Measurements from ENCODE around the gene RELN. TPM values are rescaled to one million over a fixed set of nuclear protein-coding genes. Genes with fewer than 3 reads are reported as not detected.
"Not testable (repeated sequence)": the region's sequence is repeated elsewhere in the genome, so short reads cannot be mapped to it uniquely, and the experiment has no call there.

The RELN gene
- total RNA-seq, 1 experiment from 2014 or later = 0.63 TPM

- no peak for DNase-seq (ENCODE audit: low read depth)
Observed at GRCh38 chr7:103794424-103794823, 195.0 kb downstream of the RELN start.

GRCh38 chr7:103793614-103794013, 195.8 kb downstream of the RELN start:
- no peak for DNase-seq (ENCODE audit: low read depth)

GRCh38 chr7:103791894-103792293, 197.6 kb downstream of the RELN start:
- DNase-seq (ENCODE audit: low read depth) = no peak

- not testable (repeated sequence) for DNase-seq (ENCODE audit: low read depth)
Observed at GRCh38 chr7:103787041-103787440, 202.4 kb downstream of the RELN start.

GRCh38 chr7:103784646-103785286, 204.7 kb downstream of the RELN start:
- DNase-seq (ENCODE audit: low read depth) = no peak

GRCh38 chr7:103781409-103781808, 208.0 kb downstream of the RELN start:
- DNase-seq (ENCODE audit: low read depth) = no peak

- DNase-seq (ENCODE audit: low read depth) = not testable (repeated sequence)
Observed at GRCh38 chr7:103780561-103780960, 208.9 kb downstream of the RELN start.

- no peak for DNase-seq (ENCODE audit: low read depth)
Observed at GRCh38 chr7:103777440-103777839, 212.0 kb downstream of the RELN start.

GRCh38 chr7:103773726-103774125, 215.7 kb downstream of the RELN start:
- no peak for DNase-seq (ENCODE audit: low read depth)

- no peak for DNase-seq (ENCODE audit: low read depth)
Observed at GRCh38 chr7:103772171-103772773, 217.2 kb downstream of the RELN start.

- no peak for DNase-seq (ENCODE audit: low read depth)
Observed at GRCh38 chr7:103771294-103771693, 218.2 kb downstream of the RELN start.

- peak; percentile 1 for DNase-seq (ENCODE audit: low read depth)
Observed at GRCh38 chr7:103766660-103767059, 222.8 kb downstream of the RELN start.

- no peak for DNase-seq (ENCODE audit: low read depth)
Observed at GRCh38 chr7:103765901-103766300, 223.6 kb downstream of the RELN start.

GRCh38 chr7:103764901-103765300, 224.6 kb downstream of the RELN start:
- no peak for DNase-seq (ENCODE audit: low read depth)

GRCh38 chr7:103762877-103763276, 226.6 kb downstream of the RELN start:
- DNase-seq (ENCODE audit: low read depth) = no peak

GRCh38 chr7:103762065-103762760, 227.2 kb downstream of the RELN start:
- DNase-seq (ENCODE audit: low read depth) = no peak

GRCh38 chr7:103752995-103753394, 236.5 kb downstream of the RELN start:
- DNase-seq (ENCODE audit: low read depth) = peak; percentile 31

- DNase-seq (ENCODE audit: low read depth) = no peak
Observed at GRCh38 chr7:103751311-103751880, 238.1 kb downstream of the RELN start.

- DNase-seq (ENCODE audit: low read depth) = no peak
Observed at GRCh38 chr7:103748680-103749079, 240.8 kb downstream of the RELN start.

- peak; percentile 12 for DNase-seq (ENCODE audit: low read depth)
Observed at GRCh38 chr7:103735377-103735776, 254.1 kb downstream of the RELN start.

- no peak for DNase-seq (ENCODE audit: low read depth)
Observed at GRCh38 chr7:103731169-103731568, 258.3 kb downstream of the RELN start.

GRCh38 chr7:103729026-103729425, 260.4 kb downstream of the RELN start:
- DNase-seq (ENCODE audit: low read depth) = no peak
